ENCODE results near the gene DRC3.

- TF ChIP-seq, protein P1, sequence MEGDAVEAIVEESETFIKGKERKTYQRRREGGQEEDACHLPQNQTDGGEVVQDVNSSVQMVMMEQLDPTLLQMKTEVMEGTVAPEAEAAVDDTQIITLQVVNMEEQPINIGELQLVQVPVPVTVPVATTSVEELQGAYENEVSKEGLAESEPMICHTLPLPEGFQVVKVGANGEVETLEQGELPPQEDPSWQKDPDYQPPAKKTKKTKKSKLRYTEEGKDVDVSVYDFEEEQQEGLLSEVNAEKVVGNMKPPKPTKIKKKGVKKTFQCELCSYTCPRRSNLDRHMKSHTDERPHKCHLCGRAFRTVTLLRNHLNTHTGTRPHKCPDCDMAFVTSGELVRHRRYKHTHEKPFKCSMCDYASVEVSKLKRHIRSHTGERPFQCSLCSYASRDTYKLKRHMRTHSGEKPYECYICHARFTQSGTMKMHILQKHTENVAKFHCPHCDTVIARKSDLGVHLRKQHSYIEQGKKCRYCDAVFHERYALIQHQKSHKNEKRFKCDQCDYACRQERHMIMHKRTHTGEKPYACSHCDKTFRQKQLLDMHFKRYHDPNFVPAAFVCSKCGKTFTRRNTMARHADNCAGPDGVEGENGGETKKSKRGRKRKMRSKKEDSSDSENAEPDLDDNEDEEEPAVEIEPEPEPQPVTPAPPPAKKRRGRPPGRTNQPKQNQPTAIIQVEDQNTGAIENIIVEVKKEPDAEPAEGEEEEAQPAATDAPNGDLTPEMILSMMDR (IDR thresholded peaks at IDR 0.05; ENCODE audit: extremely low read depth in 1 of 2, insufficient read depth in 1 of 2, low read depth in 1 of 2, low read length in 2 of 2): no peak
- TF ChIP-seq MYC (IDR thresholded peaks at IDR 0.05; ENCODE audit: low read depth, low read length): no peak
- no peak for TF ChIP-seq POLR2A (IDR thresholded peaks at IDR 0.05; ENCODE audit: low read depth, low read length)
- no peak for TF ChIP-seq EZH2 (IDR thresholded peaks at IDR 0.05; ENCODE audit: borderline replicate concordance, low read depth, low read length, severe bottlenecking)
- TF ChIP-seq POLR2AphosphoS5 (IDR thresholded peaks at IDR 0.05; ENCODE audit: insufficient read depth, low read depth, low read length): no peak
- no peak for TF ChIP-seq MAX (IDR thresholded peaks at IDR 0.05; ENCODE audit: insufficient read depth, insufficient read length)
Measured at GRCh38 chr17:17958982-17959381, 13.7 kb upstream of the DRC3 start.
